GM19023 (cell line): ENCODE data around the gene SCYGR4.
"Not testable (repeated sequence)": the region's sequence is repeated elsewhere in the genome, so short reads cannot be mapped to it uniquely, and the experiment has no call there.

Experiments used
- ATAC-seq: cut with Tn5 transposase; IDR thresholded peaks from one replicate; pipeline ENCODE4 v1.9.1; 2021; ENCODE audit warnings: mild to moderate bottlenecking, moderate library complexity; ENCODE audit not compliant: unreplicated experiment

Gene SCYGR4

GRCh38 chr2:227665189-227665940 lies 48.1 kb downstream of the SCYGR4 start:
- ATAC-seq = no peak

GRCh38 chr2:227666631-227667170 lies 49.4 kb downstream of the SCYGR4 start, which contains the start of gene SCYGR5:
Gene SCYGR5, plus strand, starts transcription at chr2:227666804. Its CDS starts 0 bp downstream, at chr2:227666804.
- not testable (repeated sequence) for ATAC-seq
